ENCODE measurements around the gene STX3.

Gene STX3

GRCh38 chr11:59770869-59771268, 15.7 kb downstream of the STX3 start:
- DNase-seq (ENCODE audit: low spot score), result no peak
- no peak for TF ChIP-seq CTCF (IDR thresholded peaks at IDR 0.05; ENCODE audit: extremely low read depth, insufficient read depth, missing control alignments)
- in situ Hi-C loops (cut with MboI; ENCODE audit: low pct_unique_long_range_greater_than_20kb, low sequenced_read_pairs, unreplicated experiment), result no loop called here

- in situ Hi-C loops (cut with MboI; ENCODE audit: low pct_unique_long_range_greater_than_20kb, low sequenced_read_pairs, unreplicated experiment), result no loop called here
- DNase-seq (ENCODE audit: low spot score), result no peak
- no peak for TF ChIP-seq CTCF (IDR thresholded peaks at IDR 0.05; ENCODE audit: extremely low read depth, insufficient read depth, missing control alignments)
These were observed 16.4 kb downstream of the STX3 start for GRCh38 chr11:59771605-59772004.

- DNase-seq (ENCODE audit: low spot score), result no peak
- no peak for TF ChIP-seq CTCF (IDR thresholded peaks at IDR 0.05; ENCODE audit: extremely low read depth, insufficient read depth, missing control alignments)
- in situ Hi-C loops (cut with MboI; ENCODE audit: low pct_unique_long_range_greater_than_20kb, low sequenced_read_pairs, unreplicated experiment), result no loop called here
These were observed 17.9 kb downstream of the STX3 start for GRCh38 chr11:59773083-59773440.

GRCh38 chr11:59776210-59777066, 21.3 kb downstream of the STX3 start:
- DNase-seq (ENCODE audit: low spot score), result no peak
- in situ Hi-C loops (cut with MboI; ENCODE audit: low pct_unique_long_range_greater_than_20kb, low sequenced_read_pairs, unreplicated experiment), result no loop called here
- no peak for TF ChIP-seq CTCF (IDR thresholded peaks at IDR 0.05; ENCODE audit: extremely low read depth, insufficient read depth, missing control alignments)

GRCh38 chr11:59777104-59777503, 21.9 kb downstream of the STX3 start:
- no peak for TF ChIP-seq CTCF (IDR thresholded peaks at IDR 0.05; ENCODE audit: extremely low read depth, insufficient read depth, missing control alignments)
- DNase-seq (ENCODE audit: low spot score), result no peak
- in situ Hi-C loops (cut with MboI; ENCODE audit: low pct_unique_long_range_greater_than_20kb, low sequenced_read_pairs, unreplicated experiment), result no loop called here

GRCh38 chr11:59778122-59778521, 22.9 kb downstream of the STX3 start:
- DNase-seq (ENCODE audit: low spot score), result no peak
- in situ Hi-C loops (cut with MboI; ENCODE audit: low pct_unique_long_range_greater_than_20kb, low sequenced_read_pairs, unreplicated experiment), result no loop called here

More at GRCh38 chr11:59778122-59778521, 22.9 kb downstream of the STX3 start:
- TF ChIP-seq CTCF (IDR thresholded peaks at IDR 0.05; ENCODE audit: extremely low read depth, insufficient read depth, missing control alignments), result no peak

All from GM13977 (cell line).